ENCODE results near the gene IQCK.
A peak's percentile ranks its signal among the peaks of the same experiment; 100 is the strongest.

Gene IQCK

DNA sequence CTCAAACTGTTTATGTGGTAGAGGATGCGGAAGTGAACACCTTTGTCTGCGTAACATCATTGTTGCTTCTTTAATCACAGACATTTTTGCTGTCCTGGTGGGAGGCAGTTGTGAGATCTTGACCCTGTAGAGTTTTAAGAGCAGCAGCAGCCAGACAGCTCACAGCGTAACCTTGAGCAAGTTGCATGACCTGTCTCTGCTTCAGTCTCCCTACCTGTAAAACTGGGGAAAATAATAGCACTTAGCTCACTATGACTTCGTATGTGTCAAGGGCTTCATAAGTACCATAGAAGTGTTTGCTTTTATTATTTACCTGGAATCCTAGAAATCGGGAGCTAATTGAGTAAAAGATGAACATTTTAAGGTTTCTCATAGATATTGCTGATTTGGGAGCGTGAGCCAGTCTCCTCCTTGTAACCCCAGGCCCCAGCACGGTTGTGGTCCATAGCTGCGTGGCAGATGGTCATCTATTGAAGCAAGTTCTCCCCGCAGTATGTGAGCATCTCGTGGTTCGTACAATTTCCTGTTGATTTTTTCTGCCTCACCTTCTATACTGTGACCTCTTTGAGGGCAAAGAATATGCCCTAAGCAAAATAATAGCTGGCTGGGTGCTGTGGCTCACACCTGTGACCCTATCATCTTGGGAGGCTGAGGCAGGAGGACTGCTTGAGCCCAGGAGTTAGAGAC, 132.2 kb downstream of the IQCK start:
- no peaks in the 10 kb centered on the region for H3K9me3 ChIP-seq (ENCODE audit: insufficient read depth, low read depth, low read length)
- no peak overlapping the region for H3K4me3 ChIP-seq (ENCODE audit: low read length)
- no peak overlapping the region for H3K27ac ChIP-seq (ENCODE audit: low read length)
- H3K9ac ChIP-seq (ENCODE audit: low read depth, low read length), result no peak overlapping the region
- H3K27me3 ChIP-seq (ENCODE audit: insufficient read depth, low read length), result no peaks in the 10 kb centered on the region
- H3K4me1 ChIP-seq (ENCODE audit: insufficient read depth, low read length), result peaks cover 22% of the 10 kb centered on the region; the same call in 1 of the 2 replicates
- H3K36me3 ChIP-seq (ENCODE audit: insufficient read depth, low read depth, low read length), result no peaks in the 10 kb centered on the region

DNA sequence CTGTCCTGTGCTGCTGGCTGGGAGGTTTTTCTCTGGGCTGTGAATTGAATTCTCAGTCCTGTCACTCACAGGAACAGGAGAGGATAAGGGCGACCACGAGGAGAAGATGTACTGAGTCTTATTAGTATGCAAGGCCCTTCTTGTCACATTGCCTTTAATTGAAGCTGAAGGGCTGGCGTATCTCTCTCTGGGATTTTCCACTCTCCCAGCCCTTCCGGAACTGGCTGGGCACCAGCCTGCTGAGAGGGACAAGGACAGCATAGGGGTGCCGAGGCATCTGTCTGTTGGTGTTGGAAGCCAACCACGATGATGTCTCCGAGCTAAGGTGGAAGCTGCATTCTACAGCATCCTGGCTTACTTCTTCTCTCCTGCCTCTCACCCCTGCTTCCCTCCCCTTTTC, 133.4 kb downstream of the IQCK start:
- Histone ChIP-seq H3K9ac (ENCODE audit: low read depth, low read length) (no peak overlapping the region), H3K27me3 (ENCODE audit: insufficient read depth, low read length) (no peaks in the 10 kb centered on the region), H3K4me1 (ENCODE audit: insufficient read depth, low read length) (peaks cover 25% of the 10 kb centered on the region; the same call in 1 of the 2 replicates), H3K9me3 (ENCODE audit: insufficient read depth, low read depth, low read length) (no peaks in the 10 kb centered on the region), H3K36me3 (ENCODE audit: insufficient read depth, low read depth, low read length) (peaks cover 7% of the 10 kb centered on the region; the same call in 1 of the 2 replicates), H3K27ac (ENCODE audit: low read length) (no peak overlapping the region), H3K4me3 (ENCODE audit: low read length) (no peak overlapping the region)

DNA sequence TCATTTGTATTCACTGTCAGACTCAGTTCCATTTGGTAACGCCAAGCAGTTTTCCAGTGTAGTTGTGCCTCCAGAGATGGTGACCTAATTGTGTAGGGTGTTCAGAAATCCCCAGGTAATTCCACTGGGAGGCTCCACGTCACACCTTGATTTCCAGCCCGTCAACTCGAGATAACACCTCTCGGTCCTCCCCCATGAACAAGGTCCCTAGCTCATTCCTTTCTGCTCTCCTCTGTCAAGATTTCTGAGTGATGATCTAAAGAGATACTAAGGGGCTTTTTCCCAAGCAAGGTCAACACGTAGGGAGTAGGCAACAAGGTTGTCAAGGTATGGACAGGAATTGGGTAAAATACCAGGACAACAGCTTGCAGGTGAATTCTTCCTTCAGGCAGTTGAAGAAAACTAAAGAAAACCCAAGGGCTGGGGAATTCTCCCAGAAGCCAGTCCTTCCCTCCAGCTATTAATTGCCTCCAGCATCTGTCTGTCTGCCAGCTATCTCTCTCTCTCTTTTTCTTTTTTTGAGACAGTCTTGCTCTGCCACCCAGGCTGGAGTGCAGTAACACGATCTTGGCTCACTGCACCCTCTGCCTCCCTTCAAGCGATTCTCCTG, 135.2 kb downstream of the IQCK start:
- Histone ChIP-seq H3K4me3 (ENCODE audit: low read length) (no peak overlapping the region), H3K9me3 (ENCODE audit: insufficient read depth, low read depth, low read length) (no peaks in the 10 kb centered on the region), H3K36me3 (ENCODE audit: insufficient read depth, low read depth, low read length) (peaks cover 21% of the 10 kb centered on the region), H3K4me1 (ENCODE audit: insufficient read depth, low read length) (peaks cover 32% of the 10 kb centered on the region; the same call in 1 of the 2 replicates), H3K27me3 (ENCODE audit: insufficient read depth, low read length) (no peaks in the 10 kb centered on the region), H3K27ac (ENCODE audit: low read length) (no peak overlapping the region), H3K9ac (ENCODE audit: low read depth, low read length) (no peak overlapping the region)

DNA sequence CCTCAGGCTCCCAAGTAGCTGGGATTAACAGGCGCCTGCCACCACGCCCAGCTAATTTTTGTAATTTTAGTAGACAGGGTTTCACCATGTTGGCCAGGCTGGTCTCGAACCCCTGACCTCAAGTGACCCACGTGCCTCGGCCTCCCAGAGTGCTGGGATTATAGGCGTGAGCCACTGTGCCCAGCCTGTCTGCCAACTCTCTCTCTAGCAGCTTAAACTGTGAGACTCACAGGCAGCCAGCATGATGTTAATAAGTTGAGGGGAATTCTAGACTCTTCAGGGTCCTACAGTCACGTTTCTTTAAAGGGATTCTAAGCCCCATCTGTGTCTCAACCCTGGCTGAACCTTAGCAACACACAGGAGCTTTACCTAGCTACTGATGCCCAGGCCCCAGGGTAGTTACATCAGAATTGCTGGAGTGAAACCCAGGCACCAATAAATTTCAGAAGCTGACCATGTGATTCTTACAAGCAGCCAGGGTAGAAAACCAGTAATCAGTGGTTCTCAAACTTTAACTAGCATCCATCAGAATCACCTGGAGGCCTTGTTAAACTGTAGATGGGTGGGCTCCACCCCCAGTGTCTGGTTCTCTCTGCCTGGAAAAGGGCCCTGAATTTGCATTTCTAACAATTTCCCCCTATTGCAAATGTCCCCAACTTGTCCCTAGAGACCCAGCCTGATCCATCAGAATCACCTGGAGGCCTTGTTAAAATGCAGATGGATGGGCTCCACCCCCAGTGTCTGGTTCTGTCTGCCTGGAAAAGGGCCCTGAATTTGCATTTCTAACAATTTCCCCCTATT, 135.9 kb downstream of the IQCK start:
- peaks cover 38% of the 10 kb centered on the region; the same call in 1 of the 2 replicates for H3K4me1 ChIP-seq (ENCODE audit: insufficient read depth, low read length)
- no peak overlapping the region for H3K9ac ChIP-seq (ENCODE audit: low read depth, low read length)
- H3K27ac ChIP-seq (ENCODE audit: low read length), result no peak overlapping the region

DNA sequence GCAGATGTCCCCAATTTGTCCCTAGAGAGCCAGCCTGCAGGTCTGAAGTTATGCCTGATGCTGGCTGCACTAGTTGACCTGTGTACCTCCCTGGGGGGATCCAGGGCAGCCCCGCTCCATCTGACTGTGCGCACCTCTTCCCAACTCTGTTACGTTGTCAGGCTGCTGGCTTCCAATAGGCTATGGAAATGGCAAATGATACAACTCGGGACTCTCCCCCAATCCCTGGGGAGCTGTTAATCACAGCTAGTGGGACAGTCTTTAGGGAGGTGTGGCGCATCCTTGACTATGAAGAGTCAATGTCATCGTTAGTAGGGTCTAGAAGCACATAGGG, 136.4 kb downstream of the IQCK start:
- Histone ChIP-seq H3K4me3 (ENCODE audit: low read length) (no peak overlapping the region), H3K4me1 (ENCODE audit: insufficient read depth, low read length) (peaks cover 43% of the 10 kb centered on the region), H3K9me3 (ENCODE audit: insufficient read depth, low read depth, low read length) (no peaks in the 10 kb centered on the region), H3K9ac (ENCODE audit: low read depth, low read length) (no peak overlapping the region), H3K27me3 (ENCODE audit: insufficient read depth, low read length) (no peaks in the 10 kb centered on the region), H3K36me3 (ENCODE audit: insufficient read depth, low read depth, low read length) (peaks cover 33% of the 10 kb centered on the region), H3K27ac (ENCODE audit: low read length) (no peak overlapping the region)

More for the DNA sequence above, 135.9 kb downstream of the IQCK start:
- no peaks in the 10 kb centered on the region for H3K27me3 ChIP-seq (ENCODE audit: insufficient read depth, low read length)
- no peak overlapping the region for H3K4me3 ChIP-seq (ENCODE audit: low read length)
- H3K36me3 ChIP-seq (ENCODE audit: insufficient read depth, low read depth, low read length), result peaks cover 28% of the 10 kb centered on the region
- H3K9me3 ChIP-seq (ENCODE audit: insufficient read depth, low read depth, low read length), result no peaks in the 10 kb centered on the region

DNA sequence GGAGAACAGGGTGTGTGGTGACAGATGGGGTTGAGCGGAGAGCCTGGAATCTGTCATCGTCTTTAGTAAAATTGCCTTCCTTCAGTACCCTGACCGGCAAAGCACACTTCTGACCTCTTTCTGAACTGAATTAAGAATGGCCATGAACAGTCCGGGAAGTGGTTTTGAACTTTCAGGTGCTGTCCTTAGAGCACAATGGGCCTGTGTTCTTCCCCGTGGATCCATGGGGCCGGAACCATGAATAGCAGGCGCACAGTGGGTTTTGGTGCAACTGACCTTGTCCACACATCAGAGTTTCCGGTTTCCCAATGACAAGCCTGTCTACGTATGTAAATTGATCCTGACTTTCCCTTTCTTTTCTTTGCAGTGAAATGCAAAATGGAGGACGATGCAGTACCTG, 138.0 kb downstream of the IQCK start:
- Histone ChIP-seq H3K27me3 (ENCODE audit: insufficient read depth, low read length) (no peaks in the 10 kb centered on the region), H3K9me3 (ENCODE audit: insufficient read depth, low read depth, low read length) (no peaks in the 10 kb centered on the region), H3K4me1 (ENCODE audit: insufficient read depth, low read length) (peaks cover 53% of the 10 kb centered on the region), H3K36me3 (ENCODE audit: insufficient read depth, low read depth, low read length) (peaks cover 44% of the 10 kb centered on the region), H3K9ac (ENCODE audit: low read depth, low read length) (no peak overlapping the region), H3K27ac (ENCODE audit: low read length) (no peak overlapping the region), H3K4me3 (ENCODE audit: low read length) (no peak overlapping the region)

DNA sequence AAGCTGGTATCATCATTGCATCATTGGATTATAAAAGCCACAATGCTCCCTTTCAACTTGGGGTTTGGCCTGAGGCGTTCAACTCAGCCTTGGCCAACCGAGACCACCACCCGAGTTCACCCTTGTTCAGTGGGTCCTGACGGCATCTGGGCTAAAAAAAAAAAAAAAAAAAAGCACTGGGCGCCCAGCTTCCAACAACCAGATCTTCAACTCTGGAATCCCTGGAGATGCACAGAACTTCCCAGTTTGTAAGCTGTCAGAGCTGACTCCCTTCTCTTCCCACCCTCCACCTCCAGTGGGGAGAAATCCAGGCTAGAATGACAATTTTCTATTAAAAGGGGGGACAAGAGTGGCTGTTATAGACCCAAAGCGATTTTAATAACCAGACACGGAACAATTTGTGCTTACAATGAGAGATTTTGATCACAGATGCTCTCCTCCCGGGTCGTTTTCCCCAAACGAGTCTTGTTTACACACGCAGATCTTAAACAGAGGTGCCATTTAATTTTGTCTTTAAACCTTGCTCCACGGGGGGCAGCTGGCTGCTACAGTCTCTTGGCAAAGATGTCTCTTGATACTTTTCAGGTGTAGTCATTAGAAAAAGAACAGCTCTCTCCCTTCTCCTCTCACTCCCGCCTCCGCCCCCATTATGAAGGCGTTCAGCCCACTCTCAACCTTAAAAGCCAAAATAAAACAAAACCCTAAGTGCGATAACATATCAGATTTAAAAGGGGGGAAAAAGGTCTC, 139.7 kb downstream of the IQCK start:
- peak overlapping the region; percentile 19; the same call in 1 of the 2 replicates for H3K9ac ChIP-seq (ENCODE audit: low read depth, low read length)
- H3K4me3 ChIP-seq (ENCODE audit: low read length), result no peak overlapping the region
- no peaks in the 10 kb centered on the region for H3K9me3 ChIP-seq (ENCODE audit: insufficient read depth, low read depth, low read length)
- H3K36me3 ChIP-seq (ENCODE audit: insufficient read depth, low read depth, low read length), result peaks cover 50% of the 10 kb centered on the region
- H3K27ac ChIP-seq (ENCODE audit: low read length), result no peak overlapping the region
- no peaks in the 10 kb centered on the region for H3K27me3 ChIP-seq (ENCODE audit: insufficient read depth, low read length)
- peaks cover 62% of the 10 kb centered on the region for H3K4me1 ChIP-seq (ENCODE audit: insufficient read depth, low read length)

DNA sequence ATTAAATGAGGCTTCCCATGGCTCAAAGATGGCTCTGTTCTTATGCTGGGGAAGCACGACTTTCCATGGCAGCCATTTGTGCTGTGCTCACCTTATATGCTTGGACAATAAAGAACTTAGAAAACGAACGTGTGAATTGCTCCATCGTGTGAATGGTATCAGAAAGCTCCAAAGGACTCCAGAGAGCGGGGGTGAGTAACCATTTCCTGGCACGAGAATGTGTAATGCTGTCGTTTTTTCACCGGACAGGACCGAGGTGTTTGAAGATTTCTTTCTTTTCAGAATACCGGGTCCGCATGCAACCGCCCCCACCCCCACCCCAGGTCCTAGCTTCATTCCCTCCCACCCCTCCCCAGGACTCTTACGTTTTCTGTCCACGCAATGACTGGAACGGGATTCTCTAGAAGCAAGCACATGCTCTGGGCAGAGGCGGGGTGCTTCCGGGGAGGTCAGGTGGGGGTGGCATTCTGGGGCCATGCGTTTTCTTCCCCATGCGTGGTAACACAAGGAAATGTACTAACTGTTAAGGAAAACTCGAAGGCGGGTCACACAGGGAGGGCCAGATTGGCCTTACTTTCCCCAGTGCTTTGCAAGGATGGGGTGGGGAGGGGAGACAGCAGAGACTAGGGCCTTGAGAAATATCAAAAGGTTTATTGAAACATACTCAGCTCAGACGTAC, 140.4 kb downstream of the IQCK start:
- Histone ChIP-seq H3K27ac (ENCODE audit: low read length) (peak overlapping the region; percentile 99), H3K4me3 (ENCODE audit: low read length) (no peak overlapping the region), H3K4me1 (ENCODE audit: insufficient read depth, low read length) (peaks cover 61% of the 10 kb centered on the region), H3K36me3 (ENCODE audit: insufficient read depth, low read depth, low read length) (peaks cover 50% of the 10 kb centered on the region), H3K9ac (ENCODE audit: low read depth, low read length) (peak overlapping the region; percentile 19; the same call in 1 of the 2 replicates), H3K9me3 (ENCODE audit: insufficient read depth, low read depth, low read length) (no peaks in the 10 kb centered on the region), H3K27me3 (ENCODE audit: insufficient read depth, low read length) (no peaks in the 10 kb centered on the region)

DNA sequence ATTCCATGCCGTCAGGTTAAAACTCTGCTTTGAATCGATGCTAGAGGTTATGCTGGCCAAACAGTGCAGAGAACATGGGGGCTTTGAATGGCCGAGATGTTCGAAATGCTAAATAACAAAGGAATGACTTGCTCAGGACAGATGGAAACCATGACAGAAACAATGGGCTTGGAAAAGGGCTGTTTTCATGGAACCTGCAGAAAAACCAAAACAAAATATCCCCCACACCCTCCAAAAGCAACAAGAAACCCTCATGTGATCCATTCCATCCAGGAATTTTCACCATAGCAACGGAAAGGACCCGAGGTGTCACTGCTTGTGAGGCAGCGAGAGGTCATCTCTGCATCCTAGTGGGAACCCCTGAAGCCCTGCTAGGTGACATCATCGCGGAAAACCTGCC, 141.1 kb downstream of the IQCK start:
- Histone ChIP-seq H3K9ac (ENCODE audit: low read depth, low read length) (peak overlapping the region; percentile 84; the same call in 1 of the 2 replicates), H3K27me3 (ENCODE audit: insufficient read depth, low read length) (no peaks in the 10 kb centered on the region), H3K4me1 (ENCODE audit: insufficient read depth, low read length) (peaks cover 57% of the 10 kb centered on the region), H3K36me3 (ENCODE audit: insufficient read depth, low read depth, low read length) (peaks cover 56% of the 10 kb centered on the region), H3K27ac (ENCODE audit: low read length) (peak overlapping the region; percentile 99), H3K4me3 (ENCODE audit: low read length) (no peak overlapping the region), H3K9me3 (ENCODE audit: insufficient read depth, low read depth, low read length) (no peaks in the 10 kb centered on the region)

DNA sequence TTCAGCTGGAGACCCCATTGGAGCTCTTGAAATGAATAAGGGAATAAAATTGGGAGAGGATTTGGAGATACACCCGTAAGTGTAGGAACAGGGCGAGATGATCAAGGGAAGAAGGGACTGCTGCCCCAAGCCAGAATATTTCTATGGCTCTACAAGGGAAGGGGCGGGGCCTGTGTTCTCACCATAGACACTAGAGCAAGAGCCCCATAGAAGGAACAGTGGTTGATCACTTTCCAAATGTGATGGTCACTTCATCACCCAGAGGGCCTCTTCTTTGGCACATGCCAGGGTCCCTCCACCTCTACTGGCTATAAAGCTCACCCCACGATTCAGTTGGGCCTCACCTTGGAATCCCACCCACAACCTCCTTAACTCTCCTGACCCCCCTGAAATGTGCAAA, 141.5 kb downstream of the IQCK start:
- Histone ChIP-seq H3K27ac (ENCODE audit: low read length) (peak overlapping the region; percentile 99), H3K36me3 (ENCODE audit: insufficient read depth, low read depth, low read length) (peaks cover 60% of the 10 kb centered on the region), H3K9ac (ENCODE audit: low read depth, low read length) (peak overlapping the region; percentile 84; the same call in 1 of the 2 replicates), H3K9me3 (ENCODE audit: insufficient read depth, low read depth, low read length) (no peaks in the 10 kb centered on the region), H3K4me3 (ENCODE audit: low read length) (peak overlapping the region; percentile 59; the same call in 1 of the 2 replicates), H3K4me1 (ENCODE audit: insufficient read depth, low read length) (peaks cover 53% of the 10 kb centered on the region), H3K27me3 (ENCODE audit: insufficient read depth, low read length) (no peaks in the 10 kb centered on the region)
